HG03354 (cell line): ENCODE data around the gene GNG12.

Experiments used
- ATAC-seq: cut with Tn5 transposase; IDR thresholded peaks from one replicate; pipeline ENCODE4 v1.9.1; 2021; ENCODE audit warnings: mild to moderate bottlenecking; ENCODE audit not compliant: unreplicated experiment, poor library complexity, severe bottlenecking

Gene GNG12

DNA sequence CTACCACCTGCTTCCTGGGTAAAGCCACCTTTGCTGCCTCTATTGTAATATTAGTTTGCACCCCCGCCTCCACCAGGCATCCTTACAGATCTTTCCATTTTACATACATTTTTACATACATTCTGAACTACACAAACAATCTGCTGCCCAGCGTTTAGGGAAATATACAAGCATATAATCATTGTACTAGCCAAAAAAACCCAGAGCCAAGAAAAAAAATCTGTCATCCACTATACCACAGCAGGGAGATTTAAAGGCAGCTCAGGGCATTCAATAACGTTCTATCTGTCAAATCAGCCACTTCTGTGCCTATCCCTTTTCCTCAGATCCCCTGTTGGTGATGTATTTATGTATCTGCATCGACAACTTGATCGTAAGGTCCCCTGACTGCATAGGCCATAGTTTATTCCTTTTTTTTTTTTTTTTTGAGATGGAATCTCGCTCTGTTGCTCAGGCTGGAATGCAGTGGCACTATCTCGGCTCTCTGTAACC lies 43.0 kb downstream of the GNG12 start:
- ATAC-seq: no peak

DNA sequence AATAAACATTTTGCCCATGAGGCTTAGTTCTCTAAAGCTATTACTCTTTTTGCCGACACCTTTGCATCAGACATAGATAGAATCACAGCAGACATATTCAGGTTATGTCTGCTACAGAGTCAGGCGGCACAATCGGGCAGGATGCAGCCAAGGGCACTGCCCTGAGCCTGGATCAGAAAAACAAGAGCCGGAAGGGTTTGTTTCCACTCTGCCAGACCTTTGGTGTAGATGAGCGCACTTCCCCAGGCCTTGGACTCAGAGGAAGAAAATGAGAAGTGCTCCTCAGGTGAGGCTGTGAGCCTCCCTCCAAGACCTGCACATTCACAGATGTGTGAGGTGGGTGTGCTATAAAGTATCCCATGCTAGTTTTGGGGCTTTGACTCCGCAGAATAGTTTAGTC lies 43.7 kb downstream of the GNG12 start:
- no peak for ATAC-seq

DNA sequence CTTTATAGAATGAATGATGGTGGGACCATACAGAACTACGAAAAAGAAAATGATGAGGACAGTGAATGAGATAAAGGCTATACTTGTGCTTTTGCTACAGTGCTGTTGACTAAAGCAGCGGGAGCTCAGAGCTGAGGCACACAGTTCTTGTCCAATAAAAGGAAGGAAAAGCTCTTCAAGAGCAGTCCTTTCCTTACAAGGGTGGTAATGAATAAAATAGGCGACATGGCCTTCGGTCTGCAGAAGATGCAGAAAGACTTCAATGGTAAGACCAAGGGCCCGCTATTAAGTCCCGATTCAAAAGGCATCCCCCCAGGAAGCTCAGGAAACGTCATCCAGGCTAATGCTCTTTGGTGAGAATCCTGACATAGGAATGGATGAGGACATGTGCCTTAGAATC lies 44.4 kb downstream of the GNG12 start:
- no peak for ATAC-seq

DNA sequence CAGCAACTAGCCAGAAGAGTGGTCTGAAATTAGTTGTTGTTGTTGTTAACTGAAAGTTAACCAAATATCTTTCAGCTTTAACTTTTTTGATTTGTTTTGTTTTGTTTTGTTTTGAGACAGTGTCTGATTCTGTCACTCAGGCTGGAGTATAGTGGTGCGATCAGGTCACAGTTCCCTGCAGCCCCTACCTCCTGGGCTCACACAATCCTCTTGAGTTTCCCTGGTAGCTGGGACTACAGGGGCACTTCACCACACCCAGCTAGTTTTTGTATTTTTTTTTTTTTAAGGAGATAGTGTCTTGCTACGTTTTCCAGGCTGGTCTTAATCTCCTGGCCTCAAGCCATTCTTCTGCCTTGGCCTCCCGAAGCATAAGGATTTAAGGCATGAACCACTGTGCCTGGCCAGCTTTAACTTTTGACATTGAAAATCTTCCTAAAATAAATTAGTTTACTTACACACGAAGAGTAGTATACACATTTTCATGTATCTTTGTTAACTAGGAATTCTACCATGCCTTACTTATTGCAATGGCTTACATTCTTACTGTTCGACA lies 45.0 kb downstream of the GNG12 start:
- no peak for ATAC-seq

DNA sequence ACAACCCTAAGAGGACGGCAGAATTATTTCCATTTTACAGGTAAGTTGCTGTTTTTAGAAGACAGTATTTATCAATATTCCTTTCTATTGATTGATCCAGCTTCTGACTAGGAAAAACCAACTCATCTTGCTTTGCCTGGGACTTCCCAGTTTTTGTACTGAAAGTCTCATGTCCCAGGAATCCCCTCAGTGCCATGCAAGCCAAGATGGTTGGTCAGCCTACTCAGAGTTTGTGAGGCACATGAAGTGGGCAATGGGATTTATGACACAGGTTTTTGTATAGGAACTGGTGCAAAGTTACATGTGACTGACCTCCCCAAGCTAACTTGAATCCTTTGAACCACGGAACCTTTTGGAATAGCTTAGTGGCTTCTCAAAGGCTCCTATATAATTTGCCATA lies 45.5 kb downstream of the GNG12 start:
- ATAC-seq: no peak

DNA sequence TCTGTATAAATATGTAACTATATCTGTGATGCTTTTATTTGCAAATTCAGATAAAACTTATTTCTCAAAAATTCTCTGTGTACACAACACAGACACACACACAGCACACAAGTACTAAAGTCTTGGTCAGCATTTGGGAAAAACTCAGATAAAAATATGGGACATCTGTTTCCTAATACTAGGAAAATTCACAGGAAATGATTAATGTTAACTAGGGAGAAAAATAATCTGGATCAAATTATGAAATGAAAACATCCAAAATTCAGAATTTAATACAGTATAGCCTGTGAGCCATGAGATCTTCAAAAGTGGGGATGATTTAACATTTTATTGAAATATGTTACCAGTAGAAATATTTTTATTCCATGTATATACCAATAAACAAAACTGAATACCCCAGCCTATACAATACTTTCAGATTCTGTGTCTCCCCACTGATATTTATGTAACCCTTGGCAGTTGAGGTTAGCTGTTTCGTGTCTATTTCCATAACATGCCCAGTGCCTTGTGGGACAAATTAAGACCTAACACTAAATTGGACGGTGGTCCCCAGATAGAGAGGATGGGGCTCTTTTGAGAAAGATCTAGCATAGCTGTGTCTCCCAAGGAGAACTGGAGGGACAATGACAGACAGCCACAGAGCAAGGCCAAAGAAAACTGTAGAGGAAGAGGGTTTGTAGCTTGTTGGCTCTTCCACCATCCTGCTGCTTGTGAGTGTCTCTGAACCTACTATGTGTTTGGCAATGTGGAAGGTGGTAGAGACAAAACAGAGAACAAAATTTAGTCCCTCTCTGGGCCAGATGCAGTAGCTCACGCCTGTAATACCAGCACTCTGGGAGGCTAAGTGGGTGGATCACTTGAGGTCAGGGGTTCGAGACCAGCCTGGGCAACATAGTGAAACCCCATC lies 47.2 kb downstream of the GNG12 start:
- ATAC-seq: no peak

DNA sequence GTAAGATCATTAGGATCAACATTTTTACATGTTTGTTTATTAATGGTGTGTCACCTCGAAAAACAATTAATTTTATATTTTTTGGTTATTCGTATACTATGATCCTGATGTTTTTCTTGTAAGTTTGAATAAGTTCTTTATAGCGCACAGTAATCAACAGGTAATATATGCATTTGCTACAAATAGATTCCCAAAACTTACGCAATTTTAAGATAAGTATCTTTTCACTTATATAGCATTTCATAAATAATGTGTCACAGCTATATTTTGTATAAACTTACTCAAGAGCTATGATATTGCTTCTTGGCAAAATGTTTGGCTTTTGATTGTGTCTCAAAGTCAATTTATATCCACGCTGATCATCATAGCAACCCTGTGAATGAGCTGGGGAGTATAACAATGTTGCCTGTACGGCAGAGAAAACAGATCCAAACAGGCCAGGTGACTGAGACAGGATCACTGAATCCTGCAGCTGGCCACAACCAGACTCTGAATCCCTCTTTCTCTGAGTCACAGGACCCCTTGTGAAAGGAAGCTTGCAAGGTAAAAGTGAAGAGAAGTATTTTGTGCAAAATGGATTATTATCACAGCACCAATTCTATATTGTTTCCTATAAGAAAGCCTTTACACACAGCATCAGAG lies 48.6 kb downstream of the GNG12 start:
- no peak for ATAC-seq

DNA sequence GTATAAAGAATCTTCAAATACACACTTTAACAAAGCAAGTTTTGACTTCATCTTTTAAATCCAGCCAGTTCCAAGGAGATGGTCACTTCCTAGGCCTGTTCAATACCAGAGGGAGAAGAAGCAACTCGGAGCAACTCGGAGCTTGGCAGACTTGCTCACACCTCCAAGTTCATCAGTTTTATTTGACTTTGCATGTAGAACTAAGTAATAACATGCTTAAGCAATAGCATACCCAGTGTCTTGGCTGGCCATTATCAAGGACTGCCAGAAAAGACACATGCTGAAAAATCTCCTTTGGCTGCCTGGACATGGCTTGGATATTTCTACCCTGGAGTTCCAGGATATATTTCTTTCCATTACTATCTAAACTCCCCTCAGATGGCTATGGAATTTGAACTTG lies 52.6 kb downstream of the GNG12 start:
- ATAC-seq: no peak

DNA sequence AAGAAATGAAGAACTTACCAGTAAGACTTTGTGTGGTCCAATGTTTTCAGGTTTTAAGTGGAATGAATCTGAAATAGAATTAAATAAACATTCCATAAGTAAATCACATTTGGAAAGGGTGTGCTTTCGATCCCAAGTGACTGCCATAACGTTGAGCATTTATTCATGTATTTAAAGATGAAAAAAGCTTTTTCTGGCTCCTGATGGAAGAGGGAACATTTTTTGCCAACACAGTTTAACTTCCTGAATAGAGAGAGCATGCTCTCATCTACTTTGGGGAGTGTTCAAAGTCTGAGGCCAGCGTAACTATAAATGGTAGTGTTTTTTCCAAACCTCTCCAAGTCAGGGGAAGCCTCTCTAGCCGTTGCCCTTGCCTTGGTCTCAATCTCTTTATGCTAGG lies 55.8 kb downstream of the GNG12 start:
- no peak for ATAC-seq

DNA sequence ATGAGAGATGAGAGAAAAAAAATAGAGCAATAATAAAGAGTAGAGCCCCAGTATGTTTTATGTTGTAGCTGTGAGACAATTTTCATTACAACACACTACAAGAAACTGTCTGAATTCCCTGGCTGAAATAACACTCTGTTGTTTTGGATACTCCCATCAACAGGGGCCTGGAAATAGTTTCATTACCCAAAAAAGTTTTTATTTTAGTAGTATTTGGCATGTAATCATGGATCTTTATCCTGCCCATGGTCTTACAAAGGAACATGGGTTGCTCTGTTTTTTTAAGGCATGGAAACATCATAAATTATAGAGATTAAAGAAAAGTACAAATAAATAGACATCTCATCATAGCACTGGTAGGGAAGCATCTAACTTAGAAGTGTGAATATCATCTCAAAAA lies 56.3 kb downstream of the GNG12 start:
- ATAC-seq: no peak

DNA sequence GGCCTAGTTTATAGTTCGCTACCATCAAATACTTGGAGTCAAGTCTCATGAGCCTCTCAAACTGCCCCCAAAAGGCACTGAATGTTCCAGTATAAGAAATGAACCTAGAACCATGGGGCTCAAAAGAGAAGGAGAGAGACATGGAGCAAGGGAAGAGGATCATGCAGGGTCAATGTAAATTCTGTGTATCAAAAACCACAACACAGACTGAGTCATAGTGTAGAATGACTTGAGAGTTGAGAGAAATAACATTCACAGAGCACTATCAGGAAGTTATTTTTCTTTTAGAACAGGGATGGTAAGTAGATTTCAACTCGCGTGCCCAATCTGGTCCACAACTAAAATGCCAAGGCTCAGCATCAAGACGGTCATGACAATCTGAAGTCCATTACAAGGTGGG lies 59.8 kb downstream of the GNG12 start:
- ATAC-seq: no peak

DNA sequence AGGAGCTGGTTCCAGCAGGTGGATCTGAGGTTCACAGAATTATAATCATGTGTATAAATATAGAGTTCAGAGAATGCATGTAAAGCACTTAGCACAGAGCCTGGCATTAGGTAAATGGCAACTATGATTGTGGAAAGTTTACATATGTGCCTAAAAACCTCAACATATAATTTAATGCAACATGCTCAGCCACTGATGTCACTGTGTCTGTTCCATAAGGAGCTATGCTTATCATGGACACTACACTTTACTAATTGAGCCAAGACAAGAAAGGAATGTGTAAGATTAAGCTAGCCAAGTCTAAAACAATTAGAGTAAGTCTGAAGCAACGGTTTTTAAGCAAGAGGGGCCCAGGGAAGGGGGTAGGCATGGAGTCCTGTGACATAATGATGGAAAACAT lies 61.5 kb downstream of the GNG12 start:
- no peak for ATAC-seq

DNA sequence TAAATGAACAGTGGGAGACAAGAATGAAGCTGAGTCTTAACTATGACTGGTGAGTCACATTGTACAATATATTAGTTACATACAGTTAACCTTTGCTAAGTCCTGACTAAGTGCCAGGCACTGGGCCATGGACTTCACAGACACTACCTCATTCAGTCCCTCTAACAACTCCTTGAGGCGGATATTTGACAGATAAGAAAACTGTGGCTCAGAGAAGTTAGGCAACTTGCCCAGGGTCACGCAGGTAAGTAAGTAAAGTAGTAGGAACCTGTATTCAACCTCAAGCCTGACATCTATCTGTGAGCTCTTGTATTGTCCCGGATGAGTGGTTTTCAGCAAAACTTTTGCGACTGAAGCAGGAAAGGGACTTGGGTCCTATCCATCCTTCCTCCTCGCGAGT lies 62.1 kb downstream of the GNG12 start:
- ATAC-seq: no peak

DNA sequence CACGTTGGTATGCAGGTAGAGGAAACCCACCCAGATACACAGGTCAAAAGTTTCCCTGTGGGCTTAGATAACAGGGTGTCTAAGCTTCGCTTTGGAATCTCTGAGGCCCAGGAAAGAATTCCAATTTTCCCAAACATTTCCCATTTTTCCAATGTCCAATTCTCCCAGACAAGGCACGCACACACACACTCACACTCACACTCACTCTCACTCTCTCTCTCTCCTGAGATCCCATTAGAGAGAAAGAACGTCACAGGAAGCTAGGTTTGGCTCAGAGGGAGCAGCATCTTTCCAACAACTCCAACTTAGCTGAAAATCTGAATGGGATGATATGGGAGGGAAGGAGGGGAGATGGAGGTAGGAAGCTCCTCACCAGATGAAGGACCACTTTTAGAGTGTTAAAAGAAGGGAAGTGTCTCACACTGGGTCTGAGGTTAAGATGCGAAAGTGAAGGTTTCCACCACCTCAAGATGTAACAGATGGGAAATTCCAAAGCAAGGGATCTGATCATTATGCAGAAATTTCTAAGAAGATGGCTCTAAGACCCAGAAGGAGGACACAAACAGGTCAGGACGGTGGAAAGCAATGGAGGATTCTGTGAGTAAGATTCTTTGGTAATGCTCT lies 63.5 kb downstream of the GNG12 start:
- ATAC-seq: no peak

DNA sequence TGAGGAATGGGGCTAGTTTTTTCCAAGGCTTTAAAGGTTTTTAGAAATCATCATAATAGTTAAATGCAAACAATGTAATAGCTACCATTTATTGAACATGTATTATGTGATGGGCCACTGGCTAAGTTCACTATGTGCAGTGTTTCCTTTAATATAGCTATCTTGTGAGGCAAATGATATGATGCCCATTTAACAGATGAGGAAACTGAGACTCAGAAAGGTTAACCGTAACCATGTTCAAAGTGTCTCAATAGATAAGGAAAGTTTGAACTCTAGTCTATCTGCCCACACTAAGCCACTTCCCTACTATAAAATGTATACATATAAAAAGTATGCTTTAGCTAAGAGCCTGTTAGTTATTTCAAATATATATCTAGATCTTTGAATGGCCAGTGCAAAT lies 64.8 kb downstream of the GNG12 start:
- no peak for ATAC-seq

DNA sequence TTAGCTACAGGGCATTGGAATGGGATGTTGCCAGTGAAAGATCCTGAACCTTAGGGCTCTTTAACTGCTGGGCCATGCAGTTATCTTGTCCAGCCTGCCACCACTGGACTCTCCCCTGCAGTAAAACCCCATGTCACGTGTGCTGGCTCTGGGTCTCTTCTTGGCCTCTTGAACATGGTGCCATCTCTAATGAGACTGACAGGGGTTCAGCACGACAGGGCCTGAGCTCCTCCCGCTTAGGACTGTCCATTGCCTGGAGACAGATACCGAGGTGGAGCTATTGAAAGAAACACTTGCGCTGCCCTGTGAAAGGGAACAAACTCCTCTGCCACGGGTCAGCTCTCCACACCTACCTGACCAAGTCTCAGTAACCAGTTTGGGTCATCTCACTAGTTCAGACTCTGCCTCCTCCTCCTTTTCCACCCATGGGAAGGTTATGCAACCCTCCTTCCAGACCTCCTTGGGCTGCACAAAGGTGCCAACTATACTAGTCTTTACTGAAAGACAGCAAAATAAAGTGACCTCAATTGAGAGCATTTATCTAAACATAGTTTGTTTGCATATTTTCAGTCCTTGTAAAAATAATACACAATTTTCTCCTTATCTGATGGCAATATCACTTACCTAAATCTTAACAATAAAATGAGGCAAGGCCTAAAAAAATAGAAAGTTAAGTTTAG lies 66.0 kb downstream of the GNG12 start:
- no peak for ATAC-seq

DNA sequence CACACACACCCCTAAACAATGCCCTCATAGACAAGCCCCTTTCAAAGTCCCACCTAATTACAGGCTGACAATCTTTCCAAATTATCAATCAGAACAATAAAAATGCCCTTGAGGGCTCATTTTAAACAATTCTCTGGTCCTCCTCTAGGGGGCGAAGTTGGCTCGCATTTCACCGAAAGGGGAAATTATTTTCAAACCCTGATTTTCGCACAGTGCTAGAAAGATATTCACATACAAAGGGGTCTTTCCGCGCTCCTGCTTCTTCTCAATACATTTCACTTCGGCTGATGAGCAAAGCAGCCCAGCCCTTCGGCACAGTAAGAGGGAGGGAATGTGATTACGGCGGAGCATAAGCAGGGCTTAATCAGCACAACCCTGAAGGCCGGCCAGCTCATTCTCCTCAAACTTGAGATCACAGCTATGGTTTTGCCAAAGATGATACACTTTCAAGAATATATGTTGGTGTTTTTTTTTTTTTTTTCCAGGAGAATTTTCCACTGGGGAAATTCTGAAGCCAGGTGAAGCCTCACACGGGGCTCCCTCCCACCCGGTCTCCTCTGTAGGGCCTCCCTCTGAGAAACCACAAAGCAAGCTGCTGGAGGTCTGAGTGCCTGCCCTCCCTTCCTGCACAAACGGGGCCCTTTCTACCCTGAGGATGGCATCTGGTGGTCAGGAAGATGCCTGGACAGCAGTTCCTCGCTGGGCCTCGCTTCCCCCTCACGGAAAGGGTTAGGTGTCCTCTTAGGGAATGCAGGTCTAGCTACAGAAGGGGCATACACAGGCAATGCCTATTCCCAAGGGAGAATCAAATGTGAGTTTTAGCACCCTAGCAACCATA lies 66.9 kb downstream of the GNG12 start:
- ATAC-seq: peak; percentile 66

DNA sequence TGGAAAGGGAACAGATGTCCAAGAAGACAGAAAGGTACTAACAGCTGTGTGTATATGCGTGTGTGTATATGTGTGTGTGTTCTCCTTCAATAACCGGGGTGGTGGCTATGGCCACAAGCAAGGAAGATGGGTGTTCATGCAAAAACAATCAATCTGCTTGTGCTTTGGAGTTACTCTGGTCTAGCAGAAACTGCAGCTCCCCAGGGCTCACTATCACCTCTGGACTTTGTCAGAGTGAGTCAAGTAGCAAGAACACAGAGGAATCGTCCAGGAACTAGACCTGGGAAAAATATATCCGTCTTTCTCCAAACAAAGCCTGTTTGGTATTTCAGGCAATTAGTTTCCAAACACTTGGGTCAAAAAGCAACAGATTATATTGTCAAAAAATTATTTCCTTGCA lies 68.6 kb downstream of the GNG12 start:
- ATAC-seq: no peak

DNA sequence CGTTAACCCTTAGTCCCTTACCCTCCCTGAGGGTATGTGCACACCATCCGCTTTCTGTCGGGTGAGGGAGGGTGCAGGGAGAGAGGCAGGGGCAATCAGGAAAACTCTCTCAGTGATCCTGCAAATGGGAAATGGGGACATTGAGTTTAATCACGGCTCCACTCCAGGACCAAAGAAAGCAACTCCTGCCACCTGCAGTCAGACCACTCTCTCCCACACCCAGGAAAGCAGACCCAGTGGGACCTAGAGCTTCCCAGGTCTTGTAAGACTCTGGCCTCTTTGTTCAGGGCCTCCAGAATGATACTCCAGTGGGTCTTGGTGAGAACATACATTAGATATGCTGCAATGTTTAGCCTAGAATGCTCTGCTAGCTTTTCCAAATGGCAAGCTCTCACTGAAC lies 71.5 kb downstream of the GNG12 start:
- ATAC-seq: no peak
